IMR-90 (cell line): ENCODE data around the gene DELE1. TPM values are rescaled to one million over a fixed set of nuclear protein-coding genes. Genes with fewer than 3 reads are reported as not detected.

Experiments
- polyA plus RNA-seq, 3 experiments: library from polyadenylated mRNA; depleted of rRNA; stranded (reverse); fragments of >200 nt; gene quantifications; 2 replicates each; pipeline ENCODE4 v1.2.3, GENCODE V29; 2012; ENCODE audit warnings: low replicate concordance in 1 of 3
- total RNA-seq: library from RNA; depleted of rRNA; stranded (reverse); fragments of >200 nt; gene quantifications from 2 replicates; pipeline ENCODE4 v1.2.3, GENCODE V29; 2012; rRNA removed

DELE1 gene
- total and polyA plus RNA-seq, 2 of the 4 experiments (the other 2 are of a cell fraction), result 28.0 to 66.1 TPM

Other genes starting within 250 kb of the DELE1 start
- gene ARAP3, start 241.6 kb upstream of the DELE1 start, total RNA-seq, result 1.4 and 2.2 TPM in 2 replicates
- 6.6 and 6.9 TPM in 2 replicates for gene ARAP3, start 241.6 kb upstream of the DELE1 start, polyA plus RNA-seq (2012; rRNA removed)
- gene PCDH1, start 45.5 kb upstream of the DELE1 start, total RNA-seq, result 0.83 and 0.90 TPM in 2 replicates
- 0.74 and 0.82 TPM in 2 replicates for gene PCDH1, start 45.5 kb upstream of the DELE1 start, polyA plus RNA-seq (2012; rRNA removed)
- under 0.01 and 0.18 TPM in 2 replicates for gene PCDH12, start 34.3 kb downstream of the DELE1 start, total RNA-seq
- 0.01 and 0.02 TPM in 2 replicates for gene PCDH12, start 34.3 kb downstream of the DELE1 start, polyA plus RNA-seq (2012; rRNA removed)
- gene RNF14, start 45.2 kb downstream of the DELE1 start, total RNA-seq, result 78.6 and 106 TPM in 2 replicates
- 27.0 and 36.1 TPM in 2 replicates for gene RNF14, start 45.2 kb downstream of the DELE1 start, polyA plus RNA-seq (2012; rRNA removed)
- 50.5 and 60.6 TPM in 2 replicates for gene GNPDA1, start 89.2 kb downstream of the DELE1 start, total RNA-seq
- gene GNPDA1, start 89.2 kb downstream of the DELE1 start, polyA plus RNA-seq (2012; rRNA removed), result 19.6 and 23.1 TPM in 2 replicates
- 7.7 and 21.9 TPM in 2 replicates for gene NDFIP1, start 184.9 kb downstream of the DELE1 start, total RNA-seq
- 10.7 and 15.4 TPM in 2 replicates for gene NDFIP1, start 184.9 kb downstream of the DELE1 start, polyA plus RNA-seq (2012; rRNA removed)